NB4 (cell line): ENCODE measurements around the gene MTX1.
"Not testable (repeated sequence)": the region's sequence is repeated elsewhere in the genome, so short reads cannot be mapped to it uniquely, and the experiment has no call there.

ENCODE experiments used
- DNase-seq: peaks from one replicate; pipeline ENCODE4 v3.0.0; 2010; ENCODE audit warnings: low read depth
- H3K4me3 ChIP-seq: one replicate; pipeline ENCODE4 v1.5.1; 2011; ENCODE audit warnings: mild to moderate bottlenecking, low read depth, low read length, moderate library complexity
- CTCF ChIP-seq: IDR thresholded peaks from one replicate; pipeline ENCODE4 v1.5.1; 2012; ENCODE audit warnings: low read depth, low read length
- MYC ChIP-seq: IDR thresholded peaks from 2 replicates; pipeline ENCODE4 v1.6.1; 2011; ENCODE audit warnings: low read depth, low read length
- POLR2A ChIP-seq: IDR thresholded peaks from 2 replicates; pipeline ENCODE4 v1.6.1; 2011; ENCODE audit warnings: mild to moderate bottlenecking; ENCODE audit not compliant: insufficient read length; ENCODE audit errors: extremely low read depth
- TF ChIP-seq, protein P1 (sequence below): IDR thresholded peaks from 2 replicates; pipeline ENCODE4 v1.6.1; 2011; ENCODE audit warnings: low read depth, low read length

Gene MTX1

GRCh38 chr1:155223047-155223446 is 14.6 kb downstream of the MTX1 start:
- DNase-seq, result peak; percentile 44
- TF ChIP-seq POLR2A (no peak), CTCF (no peak), MYC (no peak)
- TF ChIP-seq, protein P1, sequence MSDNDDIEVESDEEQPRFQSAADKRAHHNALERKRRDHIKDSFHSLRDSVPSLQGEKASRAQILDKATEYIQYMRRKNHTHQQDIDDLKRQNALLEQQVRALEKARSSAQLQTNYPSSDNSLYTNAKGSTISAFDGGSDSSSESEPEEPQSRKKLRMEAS, result no peak
- H3K4me3 ChIP-seq, result no peak overlapping the region

DNA sequence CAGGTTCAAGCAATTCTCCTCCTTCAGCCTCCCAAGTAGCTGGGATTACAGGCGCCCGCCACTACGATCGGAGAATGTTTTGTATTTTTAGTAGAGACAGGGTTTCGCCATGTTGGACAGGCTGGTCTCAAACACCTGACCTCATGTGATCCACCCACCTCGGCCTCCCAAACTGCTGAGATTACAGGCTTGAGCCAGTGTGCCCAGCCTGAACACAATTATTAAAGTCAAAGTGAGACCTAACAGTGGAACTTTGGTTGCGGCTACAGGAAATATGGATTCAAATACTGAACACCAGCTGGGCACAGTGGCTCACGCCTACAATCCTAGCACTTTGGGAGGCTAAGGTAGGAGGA is 16.9 kb downstream of the MTX1 start:
- H3K4me3 ChIP-seq, result peak overlapping the region; percentile 95

GRCh38 chr1:155226188-155226909 is 17.9 kb downstream of the MTX1 start:
- peak; percentile 92 for DNase-seq
- peak overlapping the region; percentile 95 for H3K4me3 ChIP-seq
- TF ChIP-seq POLR2A, result no peak
- TF ChIP-seq CTCF, result peak; percentile 66
- TF ChIP-seq, protein P1, result peak; percentile 33; the same call in 1 of the 2 replicates

More for the DNA sequence above, 16.9 kb downstream of the MTX1 start:
- DNase-seq, result not testable (repeated sequence)

GRCh38 chr1:155226910-155227260 is 18.4 kb downstream of the MTX1 start:
- TF ChIP-seq MYC, result no peak; the same call in 1 of the 2 replicates
- TF ChIP-seq, protein P1, result 0 out of 2 replicates have a peak, but pooled peaks have one; percentile 12
- TF ChIP-seq CTCF, result no peak
- no peak for TF ChIP-seq POLR2A
- peak overlapping the region; percentile 95 for H3K4me3 ChIP-seq
- DNase-seq, result peak; percentile 70

GRCh38 chr1:155227261-155228095 is 19.0 kb downstream of the MTX1 start:
- peak; percentile 99 for DNase-seq
- TF ChIP-seq, protein P1, result peak; percentile 52; the same call in 1 of the 2 replicates
- peak; percentile 64; the same call in 1 of the 2 replicates for TF ChIP-seq MYC
- TF ChIP-seq CTCF, result no peak
- peak; percentile 85 for TF ChIP-seq POLR2A
- H3K4me3 ChIP-seq, result peak overlapping the region; percentile 95

DNA sequence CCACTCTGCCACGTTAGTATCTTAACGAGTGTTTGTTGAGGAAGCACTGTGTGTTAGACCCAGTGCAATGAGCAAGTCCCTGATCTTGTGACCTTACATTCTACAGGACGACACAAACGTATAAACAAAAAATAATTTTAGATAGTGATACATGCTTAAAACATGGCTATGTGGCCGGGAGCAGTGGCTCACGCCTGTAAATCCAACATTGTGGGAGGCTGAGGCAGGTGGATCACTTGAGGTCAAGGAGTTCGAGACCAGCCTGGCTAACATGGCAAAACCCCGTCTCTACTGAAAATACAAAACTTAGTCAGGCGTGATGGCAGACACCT is 19.6 kb downstream of the MTX1 start:
- H3K4me3 ChIP-seq, result peak overlapping the region; percentile 69

DNA sequence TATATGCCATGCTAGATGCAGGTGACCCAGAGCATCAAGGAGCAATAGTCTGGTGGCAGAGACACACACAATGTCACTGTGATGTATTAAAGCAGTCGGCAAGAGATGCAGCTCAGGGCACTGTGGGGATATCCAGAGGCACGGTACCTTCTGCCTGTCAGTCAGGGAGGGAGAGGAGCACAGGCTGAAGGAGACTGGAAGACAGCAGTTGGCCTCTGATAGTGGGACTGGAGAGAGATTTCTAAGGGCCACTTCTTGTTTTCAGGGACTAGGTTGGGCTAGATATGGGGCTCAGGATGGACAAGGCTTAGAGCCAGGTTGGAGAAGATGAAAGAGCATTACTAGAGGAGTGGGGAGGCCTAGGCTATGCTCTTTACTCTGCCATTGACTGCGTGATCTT is 22.8 kb downstream of the MTX1 start:
- not testable (repeated sequence) for DNase-seq, H3K4me3 ChIP-seq

More for the DNA sequence above, 19.6 kb downstream of the MTX1 start:
- TF ChIP-seq MYC (no peak), CTCF (no peak), POLR2A (no peak)
- TF ChIP-seq, protein P1, result no peak
- no peak for DNase-seq

DNA sequence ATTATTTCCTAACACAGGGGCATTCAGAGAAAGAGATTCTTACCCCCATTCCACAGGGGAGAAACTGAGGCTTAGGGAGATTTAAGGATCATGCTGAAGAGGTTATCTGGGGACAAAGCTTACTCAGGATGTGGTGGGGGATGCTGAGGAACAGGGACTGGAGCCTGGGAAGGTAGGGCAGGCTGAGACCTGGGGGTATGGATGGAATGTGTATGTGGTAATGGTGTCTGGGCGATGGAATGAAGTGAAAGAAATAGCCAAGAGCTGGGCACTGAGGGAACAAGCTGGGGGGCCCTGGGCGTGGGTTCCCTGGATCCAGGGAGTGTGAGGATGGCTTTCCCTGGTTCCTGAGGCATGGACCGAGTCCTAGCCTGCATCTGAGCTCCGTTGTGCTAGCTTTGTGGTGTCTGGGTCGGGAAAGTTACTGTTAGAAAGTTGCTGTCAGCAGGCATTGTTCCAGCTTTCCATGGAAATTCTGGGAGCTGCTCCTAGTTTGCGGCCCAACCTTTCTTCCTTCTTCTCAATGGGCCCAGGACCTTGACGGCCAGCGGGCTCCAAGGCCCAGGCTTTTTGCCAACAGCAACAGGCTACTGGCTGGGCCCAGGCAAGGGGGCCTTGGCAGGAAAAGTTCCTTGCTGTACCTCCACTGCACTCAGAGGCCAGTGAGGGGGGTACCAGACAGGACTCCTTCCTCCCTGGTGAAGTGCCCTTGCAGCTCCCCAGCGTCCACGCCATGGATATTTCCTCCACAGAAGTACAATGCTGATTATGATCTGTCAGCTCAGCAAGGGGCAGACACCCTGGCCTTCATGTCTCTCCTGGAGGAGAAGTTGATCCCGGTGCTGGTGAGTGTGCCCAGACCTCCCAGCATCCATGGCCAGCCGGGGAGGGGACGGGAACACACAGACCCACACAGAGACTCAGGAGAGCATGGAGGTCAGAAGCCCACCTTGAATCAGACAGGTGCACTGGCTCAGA is 23.8 kb downstream of the MTX1 start:
- DNase-seq, result not testable (repeated sequence)

More for the DNA sequence above, 23.8 kb downstream of the MTX1 start:
- not testable (repeated sequence) for H3K4me3 ChIP-seq
